GM18498 (cell line): ENCODE results near the gene ZNF423.
A peak's percentile ranks its signal among the peaks of the same experiment; 100 is the strongest.
"Not testable (repeated sequence)": the region's sequence is repeated elsewhere in the genome, so short reads cannot be mapped to it uniquely, and the experiment has no call there.

ENCODE experiments used
- ATAC-seq: cut with Tn5 transposase; IDR thresholded peaks from one replicate; pipeline ENCODE4 v1.9.1; 2021; ENCODE audit warnings: mild to moderate bottlenecking, moderate library complexity; ENCODE audit not compliant: unreplicated experiment

ZNF423 gene

DNA sequence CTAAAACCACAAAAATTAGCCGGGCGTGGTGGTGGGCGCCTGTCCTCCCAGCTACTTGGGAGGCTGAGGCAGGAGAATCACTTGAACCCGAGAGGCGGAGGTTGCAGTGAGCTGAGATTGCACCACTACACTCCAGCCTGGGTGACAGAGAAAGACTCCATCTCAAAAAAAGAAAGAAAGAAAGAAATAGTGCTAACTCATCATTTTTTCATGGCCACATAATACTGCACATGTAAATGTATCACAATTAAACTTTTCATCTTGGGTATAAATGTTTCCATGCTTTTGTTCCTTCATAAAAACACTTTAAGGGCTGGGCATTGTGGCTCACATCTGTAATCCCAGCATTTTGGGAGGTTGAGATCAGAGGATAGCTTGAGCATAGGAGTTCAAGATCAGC lies 15.9 kb upstream of the ZNF423 start:
- not testable (repeated sequence) for ATAC-seq

DNA sequence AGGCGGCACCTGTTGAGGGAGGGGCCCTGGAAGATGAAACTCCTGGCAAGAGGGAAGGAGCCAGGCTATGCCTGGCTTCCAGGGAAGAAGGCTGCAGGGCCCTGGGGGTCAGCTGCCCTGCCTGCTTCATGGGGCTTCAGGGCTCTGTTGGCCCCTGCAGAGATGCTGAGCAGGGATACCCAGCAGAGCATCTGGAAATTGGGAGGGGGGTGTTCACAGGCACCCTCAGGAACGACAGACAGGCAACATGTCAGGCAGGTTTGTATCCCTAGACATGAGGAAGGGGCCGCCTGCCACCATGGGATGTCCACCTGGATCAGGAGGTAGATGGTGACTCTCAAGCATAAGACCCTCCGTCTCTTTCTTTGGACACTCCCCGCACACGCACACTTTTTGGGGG lies 13.8 kb upstream of the ZNF423 start:
- no peak for ATAC-seq

DNA sequence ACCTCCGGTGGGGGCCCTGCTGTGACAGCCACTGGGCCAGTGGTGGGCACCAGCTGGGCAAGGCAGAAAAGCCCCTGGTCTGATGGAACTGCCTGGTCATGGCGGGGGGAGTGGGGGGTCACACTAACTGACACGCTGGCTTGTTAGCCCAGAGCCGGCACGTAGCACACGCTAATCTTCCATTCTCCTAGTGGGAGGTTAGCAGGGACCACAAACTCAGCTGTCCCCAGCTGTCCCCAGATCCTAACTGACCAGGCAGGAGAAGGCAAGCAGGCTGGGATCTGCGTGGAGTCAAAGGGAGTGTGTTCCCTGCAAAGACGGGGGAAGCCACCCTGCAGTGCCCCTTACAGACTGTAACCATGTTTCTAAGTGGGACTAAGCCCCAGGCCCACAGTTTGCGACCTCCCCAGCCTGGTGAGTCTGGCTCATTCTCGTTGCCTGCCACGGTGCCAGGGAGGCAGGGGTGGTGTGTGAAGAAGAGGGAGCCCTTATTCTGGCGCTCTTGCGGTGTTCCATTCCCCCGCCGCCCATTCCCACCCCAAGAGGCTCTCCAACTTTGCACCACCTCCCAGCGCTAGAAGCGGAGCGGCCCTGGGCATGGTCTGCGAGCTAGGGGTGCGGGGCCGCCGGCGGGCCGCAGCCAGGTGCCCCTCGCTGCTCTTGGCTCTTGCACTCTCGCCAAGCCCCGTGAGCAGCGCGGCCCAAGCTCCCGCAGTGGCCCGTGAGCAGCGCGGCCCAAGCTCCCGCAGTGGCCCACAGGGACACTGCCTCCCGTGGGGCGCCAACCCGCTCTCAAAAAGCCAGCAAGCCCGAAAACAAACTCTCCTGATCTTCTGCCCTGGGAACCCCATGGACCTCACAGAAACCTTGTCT lies 12.1 kb upstream of the ZNF423 start:
- ATAC-seq = no peak

DNA sequence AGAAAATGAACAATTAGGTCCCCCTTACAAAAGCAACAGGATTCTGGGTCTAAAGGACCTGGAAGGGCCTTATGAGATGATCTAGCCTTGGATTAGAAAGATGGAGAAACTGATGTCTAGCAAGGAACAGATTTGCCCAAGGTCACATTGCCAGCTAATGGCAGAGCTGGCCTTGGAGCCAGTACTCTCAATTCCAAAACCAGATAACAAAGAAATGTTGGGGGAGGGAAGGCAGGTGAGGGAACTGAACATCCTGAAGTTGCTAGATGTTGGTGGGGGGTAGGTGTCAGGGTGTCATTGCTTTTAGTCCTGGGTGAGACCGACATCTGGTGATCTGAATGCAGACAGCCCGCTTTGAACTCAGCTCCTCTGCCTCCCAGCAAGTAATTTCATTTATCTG lies 11.3 kb upstream of the ZNF423 start:
- ATAC-seq = no peak

DNA sequence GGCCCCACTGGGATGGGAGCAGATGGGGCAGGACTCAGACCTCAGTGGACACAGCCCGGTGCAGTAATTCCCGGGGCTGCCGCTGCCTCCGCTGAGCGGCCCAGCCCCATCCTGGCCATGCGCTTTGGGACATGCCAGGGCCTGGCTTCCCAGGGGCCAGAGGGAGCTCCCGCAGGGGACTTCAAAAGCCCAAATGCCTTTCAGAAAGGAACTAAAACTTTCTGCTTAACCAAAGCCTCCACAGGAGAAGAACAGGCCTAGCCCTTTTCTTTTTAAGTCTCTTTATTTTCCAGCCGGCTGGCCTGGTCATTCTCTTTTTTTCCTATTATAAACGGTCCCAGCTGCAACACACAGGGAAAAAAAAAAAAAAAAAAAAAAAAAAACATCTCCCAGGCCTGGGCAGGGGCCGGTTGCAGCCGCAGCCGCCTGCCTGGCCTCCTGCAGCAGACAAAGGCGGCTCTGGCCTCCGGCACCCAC lies 10.7 kb upstream of the ZNF423 start:
- ATAC-seq = no peak

DNA sequence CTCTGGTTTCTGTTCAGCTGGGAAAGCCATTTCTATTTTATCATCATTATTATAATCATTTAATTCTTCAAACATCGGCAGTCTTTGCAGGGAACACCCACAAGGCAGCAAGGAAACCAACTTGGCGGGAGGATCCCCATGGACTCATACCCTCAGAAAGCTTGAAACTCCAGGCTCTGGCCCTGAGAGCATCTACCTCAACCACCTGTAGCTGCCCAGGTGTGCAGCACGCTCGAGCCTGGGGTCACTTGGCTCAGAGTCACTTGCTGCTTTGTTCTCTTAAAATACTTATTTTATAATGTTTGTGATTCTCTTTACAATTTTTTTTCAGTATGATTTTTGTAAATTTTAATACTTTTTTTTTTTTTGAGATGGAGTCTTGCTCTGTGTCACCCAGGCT lies 6.8 kb upstream of the ZNF423 start:
- ATAC-seq = no peak

DNA sequence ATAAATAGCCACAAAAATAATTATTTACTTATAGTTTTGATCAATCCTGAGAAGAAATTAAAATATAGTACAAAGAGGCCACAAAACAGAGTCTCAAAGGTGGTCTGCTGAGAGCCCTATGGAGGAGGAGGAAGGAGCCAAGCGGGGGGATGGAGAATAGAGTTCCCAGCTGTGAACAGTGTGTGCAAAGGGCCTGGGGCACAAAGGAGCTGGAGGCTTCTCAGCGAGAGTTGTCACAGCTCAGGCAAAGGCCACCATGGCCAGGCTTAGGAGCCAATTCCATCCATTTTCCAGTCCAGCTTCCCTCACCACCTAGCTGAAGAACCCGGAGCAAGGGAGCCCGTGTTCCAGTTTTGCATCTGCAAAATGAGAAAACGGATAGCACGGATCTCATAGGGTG lies 5.4 kb upstream of the ZNF423 start:
- ATAC-seq = no peak

DNA sequence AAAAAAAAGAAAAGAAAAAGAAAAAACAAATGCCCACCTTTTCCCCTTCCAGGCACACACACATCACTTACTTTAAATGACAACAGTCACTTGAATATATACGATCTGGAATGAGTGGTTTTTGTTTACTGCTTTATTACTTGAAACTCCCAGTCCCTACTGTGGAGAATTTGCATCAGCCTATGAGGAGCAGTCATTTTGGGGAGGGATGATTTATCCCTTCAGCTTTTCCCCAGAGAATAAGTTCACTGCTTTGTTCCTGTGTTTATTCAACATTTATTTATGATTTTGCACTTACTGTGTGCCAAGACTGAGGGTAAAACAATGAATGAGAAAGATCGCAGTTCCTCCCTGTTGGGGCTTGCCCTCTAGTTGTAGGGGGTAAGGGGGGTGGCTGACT lies 4.7 kb upstream of the ZNF423 start:
- ATAC-seq = no peak

DNA sequence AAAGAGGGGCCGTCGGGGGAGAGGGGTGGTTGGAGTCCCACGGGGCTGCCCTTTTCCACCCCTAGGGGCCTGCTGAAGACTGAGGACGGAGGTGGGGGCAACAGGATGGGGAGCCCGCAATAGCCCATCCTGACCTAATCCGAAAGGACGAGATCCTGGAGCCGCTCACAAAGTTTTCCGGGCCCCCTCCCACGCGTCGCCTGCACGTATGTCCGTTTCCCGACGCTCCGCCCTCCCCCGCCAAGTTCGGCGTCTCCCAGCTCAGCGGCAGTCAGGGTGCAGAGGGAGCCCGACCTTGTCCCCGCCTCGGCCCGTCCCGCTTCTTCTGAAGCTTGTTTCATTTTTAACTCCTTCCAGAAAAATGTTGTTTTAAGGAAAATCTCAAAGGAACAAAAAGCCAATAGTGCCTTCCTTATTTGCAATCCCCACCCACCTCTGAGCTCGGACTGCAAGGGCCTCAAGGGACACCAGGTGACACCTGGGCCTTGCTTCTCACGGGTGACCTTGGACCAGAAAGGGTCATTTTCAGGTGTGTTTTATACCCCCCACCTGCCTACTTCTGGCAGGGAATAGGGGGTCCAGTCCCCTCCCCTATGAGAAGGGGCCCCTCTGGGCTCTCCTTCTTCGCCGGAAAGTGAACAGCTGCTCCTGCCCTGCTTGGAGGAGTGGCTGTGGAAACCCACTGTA lies 3.4 kb upstream of the ZNF423 start:
- no peak for ATAC-seq

DNA sequence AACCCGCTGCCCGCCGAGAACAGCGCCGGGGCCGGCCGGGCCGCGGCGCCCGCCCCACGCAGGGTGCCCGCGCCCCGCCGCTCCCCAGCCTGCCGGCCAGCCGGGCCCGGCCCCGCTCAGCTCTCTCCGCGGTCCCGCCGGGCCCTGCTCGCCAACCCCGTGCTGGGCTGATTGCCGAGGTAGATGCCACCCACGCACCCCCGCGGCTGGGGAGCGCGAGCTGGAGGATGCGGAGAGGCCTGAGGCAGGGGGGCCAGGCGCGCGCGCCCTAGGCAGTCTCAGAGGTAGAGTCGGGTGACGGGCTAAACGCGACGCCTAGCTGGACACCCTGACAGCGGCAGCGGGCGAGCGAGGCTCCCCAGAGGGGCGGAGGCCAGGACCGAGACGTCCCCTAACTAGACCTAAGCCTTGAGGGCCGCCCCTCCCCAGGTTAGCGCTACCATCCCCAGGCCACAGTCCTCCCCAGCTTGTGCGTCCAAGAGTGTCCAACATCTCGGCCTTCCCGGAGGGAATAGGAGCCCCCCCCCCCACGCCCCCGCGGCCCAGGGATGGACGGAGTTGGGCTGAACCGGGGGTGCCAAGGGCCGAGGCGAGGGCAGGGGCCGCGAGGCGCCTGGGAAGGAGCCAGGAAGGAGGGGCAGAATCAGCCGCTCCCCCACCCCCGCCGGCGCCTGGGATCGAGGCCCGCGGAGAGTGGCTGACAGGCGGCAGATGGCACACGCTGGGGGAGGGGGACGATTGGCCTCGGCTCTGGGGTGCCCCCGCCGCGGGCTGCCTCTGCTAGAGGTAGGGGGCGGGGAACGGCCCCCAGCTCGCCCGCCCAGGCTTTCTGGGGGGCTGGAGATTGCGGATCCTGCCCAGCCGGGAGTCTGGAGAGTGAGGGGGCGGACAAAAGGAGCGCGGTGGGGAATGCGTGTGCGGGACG lies 2.5 kb upstream of the ZNF423 start:
- no peak for ATAC-seq

DNA sequence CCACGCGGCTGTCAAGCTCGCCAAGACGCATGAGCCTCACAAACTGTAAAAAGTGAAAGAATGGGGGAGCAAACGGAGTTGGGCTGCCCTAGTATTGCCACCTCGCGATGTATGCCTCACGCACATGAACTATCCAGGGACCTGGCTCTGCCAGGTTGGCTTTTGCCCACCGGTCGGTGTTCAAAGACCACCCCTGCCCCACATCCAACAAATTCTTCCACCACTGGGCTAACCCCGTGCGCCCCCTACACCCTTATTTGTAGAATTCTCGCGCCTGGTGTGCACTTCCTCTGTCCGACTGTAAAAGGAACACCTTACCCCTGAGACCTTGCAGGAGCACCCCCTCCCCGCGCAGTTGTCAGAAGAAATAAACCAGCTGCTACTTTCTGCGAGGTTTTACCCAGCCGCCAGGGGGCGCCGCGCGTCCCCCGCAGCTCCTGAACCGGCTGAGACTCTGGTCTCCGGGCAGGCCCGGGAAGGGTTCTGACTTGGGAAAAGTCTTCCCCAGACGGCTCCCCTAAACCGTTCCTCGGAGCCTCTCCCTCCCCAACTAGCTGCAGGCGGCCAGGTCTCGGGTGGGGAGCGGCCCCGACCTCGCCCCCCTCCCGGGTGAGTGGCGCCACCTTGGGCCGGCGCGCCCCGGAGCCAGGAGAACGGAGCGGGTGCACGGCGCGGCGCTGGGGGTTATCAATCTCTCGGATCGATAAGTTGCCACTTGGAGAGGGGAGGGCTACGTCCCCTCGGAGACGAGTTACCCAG lies 1.7 kb upstream of the ZNF423 start:
- ATAC-seq = no peak

DNA sequence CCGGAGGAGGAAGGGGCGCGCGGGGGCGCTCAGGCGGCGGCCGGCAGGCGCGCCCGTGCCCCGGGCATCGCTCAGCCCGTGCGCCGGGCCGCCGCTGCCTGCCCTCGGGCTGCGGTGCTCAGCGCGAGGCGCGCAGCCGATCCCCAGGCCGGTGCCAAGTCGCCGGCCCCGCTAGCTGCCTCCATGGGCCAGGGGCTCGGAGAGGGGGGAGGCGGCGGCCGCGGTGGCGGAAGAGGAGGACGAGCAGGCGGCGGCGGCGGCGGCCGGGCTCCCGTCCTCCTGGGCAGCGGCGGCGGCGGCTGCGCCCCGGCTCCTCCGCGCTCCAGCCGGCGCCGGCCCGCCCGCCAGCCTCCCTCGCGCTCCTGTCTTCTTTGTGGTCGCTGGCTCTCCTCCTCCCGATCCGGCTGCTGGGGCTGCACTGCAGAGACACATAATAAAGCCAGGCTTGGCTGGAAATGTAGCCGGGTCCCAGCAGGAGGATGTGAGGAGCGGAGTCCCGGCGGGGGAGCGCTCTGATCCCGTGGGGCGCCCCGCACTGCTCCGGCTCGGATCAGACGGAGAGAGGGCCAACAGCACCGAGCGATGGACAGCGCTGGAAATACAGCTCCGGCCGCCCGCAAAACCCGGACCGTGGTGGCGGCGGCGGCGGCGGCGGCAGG lies 889 bp upstream of the ZNF423 start:
- no peak for ATAC-seq

DNA sequence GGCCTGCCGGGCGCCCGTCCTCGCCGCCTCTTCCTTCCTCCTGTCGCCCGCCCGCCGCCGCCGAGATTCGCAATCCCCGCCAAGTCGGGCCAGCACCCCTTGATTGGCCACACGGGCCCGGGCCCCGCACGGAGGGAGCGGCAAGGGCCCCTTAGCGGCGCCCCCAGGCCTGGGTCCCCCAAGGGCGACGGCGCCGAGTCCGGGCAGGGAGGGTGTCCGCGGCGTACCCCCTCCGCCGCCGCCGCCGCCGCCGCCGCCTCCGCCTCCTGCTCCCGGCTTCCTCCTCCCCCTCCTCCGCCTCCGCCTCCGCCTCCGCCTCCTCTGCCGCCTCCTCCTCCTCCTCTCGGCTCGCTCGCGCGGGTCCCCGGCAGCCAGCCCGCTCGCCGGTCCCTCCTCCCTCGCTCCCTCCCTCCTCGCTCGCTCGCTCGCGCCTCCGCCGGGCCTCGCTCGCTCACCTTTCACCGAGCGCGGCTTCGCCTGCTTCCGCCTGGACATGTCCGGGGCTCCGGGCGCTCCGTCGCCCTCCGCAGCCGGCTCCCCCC lies 561 bp downstream of the ZNF423 start:
- ATAC-seq = peak; percentile 81

DNA sequence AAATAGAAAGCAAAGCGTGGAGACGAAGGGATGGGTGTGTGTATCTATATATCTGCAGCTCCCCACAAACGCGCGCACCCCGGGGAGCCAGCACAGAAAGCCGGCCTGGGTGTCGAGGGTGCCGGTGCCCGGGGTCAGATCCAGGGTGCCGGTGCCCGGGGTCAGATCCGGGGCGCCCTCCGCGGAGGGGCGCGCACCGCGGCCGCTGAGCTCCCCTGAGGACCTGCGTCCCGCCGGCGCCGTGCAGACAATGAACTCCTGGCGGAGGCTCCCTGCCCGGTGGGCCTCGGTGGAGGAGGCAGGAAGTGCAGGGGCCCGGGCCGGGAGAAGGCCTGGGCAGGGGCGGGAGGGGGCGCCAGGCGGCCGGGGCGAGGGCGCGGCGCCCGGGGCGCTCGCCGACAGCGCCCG lies 1.1 kb downstream of the ZNF423 start:
- ATAC-seq = peak; percentile 18

DNA sequence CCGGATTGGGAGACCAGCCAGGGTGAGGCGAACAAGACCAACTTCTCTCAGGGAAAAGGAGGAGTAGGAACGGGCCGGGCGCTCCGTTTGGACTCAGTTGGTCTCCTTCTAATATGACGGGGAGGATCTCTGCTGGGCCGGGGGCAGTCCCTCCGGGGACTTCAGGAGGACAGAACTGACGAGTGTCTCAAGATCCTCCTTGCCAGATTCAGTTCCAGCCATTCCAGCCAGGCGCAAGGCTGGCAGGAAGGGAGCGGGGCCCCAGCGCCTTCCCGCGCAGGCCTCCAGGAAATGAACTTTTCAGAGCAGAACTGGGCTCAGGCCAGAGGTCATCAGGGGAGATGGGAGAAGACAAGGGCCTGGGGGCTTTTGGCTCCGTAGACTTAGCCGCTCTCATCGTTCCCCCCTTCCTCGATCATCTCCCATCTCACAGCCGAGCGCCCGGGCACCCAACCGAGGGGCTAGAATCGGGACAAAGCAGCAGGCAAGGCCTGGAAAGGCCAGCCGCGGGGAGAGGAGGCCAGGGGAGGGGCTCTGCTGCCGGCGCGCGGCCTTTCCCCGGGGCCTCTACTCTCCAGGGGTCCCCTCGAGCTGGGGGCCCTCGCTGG lies 1.6 kb downstream of the ZNF423 start:
- no peak for ATAC-seq

DNA sequence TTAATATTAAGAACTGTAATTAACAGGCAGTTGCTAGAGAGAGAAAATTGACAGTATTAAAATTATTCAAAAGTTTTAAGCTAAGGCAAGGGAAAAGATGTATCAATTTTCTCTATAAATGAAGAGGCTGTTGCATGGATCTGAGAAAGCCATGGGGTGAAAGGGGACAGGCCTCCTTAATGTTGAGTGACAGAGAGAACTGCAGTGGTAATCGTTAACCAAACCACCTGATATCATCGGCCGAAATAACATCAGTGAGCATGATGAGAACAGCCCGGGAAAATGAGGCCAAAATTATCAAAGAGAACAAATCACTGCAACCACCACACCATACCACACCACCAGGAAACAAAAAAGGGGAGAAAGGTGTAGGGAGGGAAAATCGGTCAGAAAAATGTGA lies 3.6 kb downstream of the ZNF423 start:
- no peak for ATAC-seq

DNA sequence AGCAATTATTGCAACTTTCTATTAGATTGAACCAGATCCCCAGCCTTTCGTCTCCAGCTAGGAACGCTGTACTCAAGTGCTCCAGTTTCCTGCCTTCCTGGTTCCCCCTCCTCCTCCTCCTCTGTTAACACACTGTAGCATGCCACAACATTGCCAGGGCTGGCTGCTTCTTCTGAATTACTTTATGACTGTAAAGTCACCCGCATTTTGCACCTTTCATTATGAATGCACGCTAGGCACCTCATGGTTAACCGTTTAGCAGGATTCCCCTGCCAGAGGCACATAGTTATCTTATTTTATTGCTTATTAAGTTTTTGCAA lies 4.5 kb downstream of the ZNF423 start:
- ATAC-seq = no peak

DNA sequence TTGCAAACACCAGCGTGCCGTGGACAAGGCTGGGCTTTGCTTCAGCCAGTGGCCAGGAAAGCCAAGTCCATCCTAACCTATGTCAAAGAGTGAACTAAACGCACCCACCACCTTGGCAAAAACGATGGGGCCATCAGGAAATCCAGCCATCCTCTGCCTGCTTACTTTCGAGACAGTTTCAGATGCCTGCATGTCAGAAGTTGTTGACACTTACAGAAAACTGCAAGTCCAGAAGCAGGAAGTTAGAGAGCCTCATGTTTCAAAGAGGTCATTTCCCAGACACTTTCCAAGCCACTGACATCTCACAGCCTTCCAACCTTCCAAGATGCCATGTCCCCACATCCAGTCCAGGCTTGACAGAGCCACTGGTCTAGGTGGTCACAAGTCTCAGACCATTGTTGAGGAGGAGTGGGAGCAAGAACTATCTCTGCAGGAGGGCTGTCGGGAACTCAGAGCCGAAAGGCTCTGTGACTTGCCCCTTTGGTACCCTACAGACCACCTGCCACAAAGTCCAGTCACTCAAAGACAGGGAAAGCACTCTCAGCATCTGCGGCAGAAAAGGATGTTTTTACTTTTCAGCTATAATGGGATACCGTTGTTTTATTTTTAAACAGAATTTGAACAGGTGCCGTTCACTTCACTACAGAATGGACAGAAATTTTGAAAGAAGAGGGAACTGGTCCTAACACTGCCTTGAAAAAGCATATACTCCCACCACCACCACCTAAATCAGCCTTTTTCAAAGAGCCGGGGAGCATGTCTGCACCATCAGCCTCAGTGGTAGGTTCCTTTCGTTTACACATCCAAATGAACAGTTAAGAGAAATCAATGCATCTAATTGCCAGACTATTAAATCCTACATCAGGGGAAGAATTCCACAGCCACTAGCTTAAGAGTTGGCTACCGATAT lies 5.1 kb downstream of the ZNF423 start:
- no peak for ATAC-seq

DNA sequence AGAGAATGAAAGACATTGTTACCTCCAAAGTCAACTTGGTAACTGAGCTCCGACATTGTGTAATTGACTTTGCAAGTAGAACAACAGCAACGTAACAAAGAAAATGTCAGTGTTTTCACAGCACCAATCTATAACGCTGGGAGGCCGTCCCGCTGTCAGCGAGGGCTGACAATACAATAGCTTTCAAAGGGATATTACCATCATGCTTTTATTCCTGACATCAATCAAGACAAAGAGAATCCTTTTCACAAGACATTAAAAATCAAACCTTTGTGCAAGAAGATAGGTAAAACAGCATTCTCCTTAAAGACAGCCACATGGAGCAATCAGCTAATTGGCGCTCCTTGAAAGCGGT lies 6.2 kb downstream of the ZNF423 start:
- ATAC-seq = no peak
